ENCODE results near the gene PPT2. TPM values are rescaled to one million over a fixed set of nuclear protein-coding genes. Genes with fewer than 3 reads are reported as not detected.
A peak's percentile ranks its signal among the peaks of the same experiment; 100 is the strongest.

PPT2 gene
- polyA plus RNA-seq, 2 donors: 20.7 to 21.6 TPM

DNA sequence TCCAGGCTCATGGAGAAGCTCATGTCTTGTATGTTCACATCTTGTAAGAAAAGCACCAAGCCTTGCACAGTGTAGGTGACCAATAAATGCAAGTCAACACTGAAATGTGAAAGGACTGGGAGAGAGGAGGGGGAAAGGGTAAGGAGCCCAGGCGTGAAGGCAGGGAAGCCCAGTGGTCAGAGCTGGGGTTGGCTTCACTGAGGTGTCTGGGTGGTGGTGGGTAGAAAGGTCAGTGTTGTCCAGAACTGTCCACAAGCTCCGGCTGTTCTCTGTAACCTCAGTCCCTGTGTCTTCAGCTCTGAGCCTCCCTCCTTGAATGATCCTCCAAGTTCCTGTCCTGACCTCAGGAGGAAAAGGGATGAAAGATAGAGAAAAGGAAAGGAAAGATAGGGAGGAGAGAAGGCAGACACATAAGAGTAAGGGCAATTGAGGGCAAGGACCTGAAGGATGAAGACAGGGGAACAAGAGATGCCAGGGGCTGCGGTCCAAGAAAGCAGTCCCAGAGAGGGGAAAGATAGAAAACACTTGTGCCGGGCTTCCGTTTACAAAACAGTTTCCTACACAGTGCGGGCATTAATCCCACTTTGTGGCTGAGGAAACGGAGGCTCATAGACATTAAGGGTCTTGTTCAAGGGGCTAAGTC is 42.4 kb upstream of the PPT2 start:
- Histone ChIP-seq H3K36me3 (ENCODE audit: control insufficient read depth in 2 of 2, insufficient read depth in 2 of 2, low read length in 1 of 2) (peaks cover 11 to 19% of the 10 kb centered on the region in 2 donors), H3K4me1 (ENCODE audit: control insufficient read depth in 2 of 2, insufficient read depth in 2 of 2, low read length in 1 of 2) (peaks cover 9 to 16% of the 10 kb centered on the region in 2 donors), H3K27ac (ENCODE audit: low read depth in 2 of 2, low read length in 1 of 2) (peak overlapping the region; percentile 3 to 8), H3K4me3 (ENCODE audit: low read depth in 1 of 2, low read length in 2 of 2) (no peak overlapping the region), H3K27me3 (ENCODE audit: control insufficient read depth in 1 of 2, insufficient read depth in 2 of 2, low read length in 2 of 2) (no peaks in the 10 kb centered on the region), H3K9me3 (ENCODE audit: control insufficient read depth in 2 of 2, insufficient read depth in 1 of 2, low read depth in 1 of 2, low read length in 1 of 2) (no peaks in the 10 kb centered on the region)
- 53 to 65% methylated on average over 7 of the region's 7 CpGs for WGBS, 2 donors

GRCh38 chr6:32112431-32112980 is 41.4 kb upstream of the PPT2 start:
- WGBS, 2 donors: 51 to 52% methylated on average over 9 of the region's 9 CpGs
- Histone ChIP-seq H3K27ac (ENCODE audit: low read depth in 2 of 2, low read length in 1 of 2) (peak overlapping the region in 1 of 2 donors; percentile 8), H3K4me1 (ENCODE audit: control insufficient read depth in 2 of 2, insufficient read depth in 2 of 2, low read length in 1 of 2) (peaks cover 9 to 16% of the 10 kb centered on the region in 2 donors), H3K4me3 (ENCODE audit: low read depth in 1 of 2, low read length in 2 of 2) (no peak overlapping the region), H3K9me3 (ENCODE audit: control insufficient read depth in 2 of 2, insufficient read depth in 1 of 2, low read depth in 1 of 2, low read length in 1 of 2) (no peaks in the 10 kb centered on the region), H3K27me3 (ENCODE audit: control insufficient read depth in 1 of 2, insufficient read depth in 2 of 2, low read length in 2 of 2) (no peaks in the 10 kb centered on the region), H3K36me3 (ENCODE audit: control insufficient read depth in 2 of 2, insufficient read depth in 2 of 2, low read length in 1 of 2) (peaks cover 11 to 29% of the 10 kb centered on the region in 2 donors)

GRCh38 chr6:32113386-32114352 is 40.3 kb upstream of the PPT2 start:
- peaks cover 6 to 16% of the 10 kb centered on the region in 2 donors for H3K4me1 ChIP-seq (ENCODE audit: control insufficient read depth in 2 of 2, insufficient read depth in 2 of 2, low read length in 1 of 2)

DNA sequence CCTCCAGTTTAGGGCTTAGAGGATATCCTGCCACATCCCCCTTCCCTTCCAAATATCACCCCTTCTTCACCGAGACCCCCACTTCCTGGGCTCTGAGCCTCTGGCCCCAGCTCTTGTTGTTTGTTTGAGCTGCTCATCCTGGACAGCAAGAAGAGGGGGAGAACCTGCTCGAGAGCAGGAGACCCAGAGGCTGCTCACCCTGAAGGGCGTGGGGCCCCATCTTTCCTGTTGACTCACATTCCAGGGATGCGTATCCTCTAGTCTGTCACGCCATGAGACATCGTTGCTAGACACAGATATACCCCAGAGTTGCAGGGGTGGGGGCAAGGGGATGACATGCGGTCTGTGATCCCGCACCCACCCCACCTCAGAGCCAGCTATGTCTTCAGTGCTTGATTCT is 39.1 kb upstream of the PPT2 start:
- 63 to 67% methylated on average over 8 of the region's 8 CpGs for WGBS, 2 donors
- Histone ChIP-seq H3K9me3 (ENCODE audit: control insufficient read depth in 2 of 2, insufficient read depth in 1 of 2, low read depth in 1 of 2, low read length in 1 of 2) (no peaks in the 10 kb centered on the region), H3K27me3 (ENCODE audit: control insufficient read depth in 1 of 2, insufficient read depth in 2 of 2, low read length in 2 of 2) (no peaks in the 10 kb centered on the region), H3K36me3 (ENCODE audit: control insufficient read depth in 2 of 2, insufficient read depth in 2 of 2, low read length in 1 of 2) (peaks cover 14 to 40% of the 10 kb centered on the region in 2 donors), H3K4me3 (ENCODE audit: low read depth in 1 of 2, low read length in 2 of 2) (no peak overlapping the region), H3K4me1 (ENCODE audit: control insufficient read depth in 2 of 2, insufficient read depth in 2 of 2, low read length in 1 of 2) (peaks cover 6 to 11% of the 10 kb centered on the region in 2 donors), H3K27ac (ENCODE audit: low read depth in 2 of 2, low read length in 1 of 2) (peak overlapping the region; percentile 50 to 56)

More at GRCh38 chr6:32113386-32114352, 40.3 kb upstream of the PPT2 start:
- WGBS, 2 donors: 65 to 72% methylated on average over 9 of the region's 9 CpGs
- H3K4me3 ChIP-seq (ENCODE audit: low read depth in 1 of 2, low read length in 2 of 2): no peak overlapping the region
- H3K27me3 ChIP-seq (ENCODE audit: control insufficient read depth in 1 of 2, insufficient read depth in 2 of 2, low read length in 2 of 2): no peaks in the 10 kb centered on the region
- H3K27ac ChIP-seq (ENCODE audit: low read depth in 2 of 2, low read length in 1 of 2): peak overlapping the region; percentile 44 to 64
- H3K9me3 ChIP-seq (ENCODE audit: control insufficient read depth in 2 of 2, insufficient read depth in 1 of 2, low read depth in 1 of 2, low read length in 1 of 2): no peaks in the 10 kb centered on the region
- peaks cover 11 to 38% of the 10 kb centered on the region in 2 donors for H3K36me3 ChIP-seq (ENCODE audit: control insufficient read depth in 2 of 2, insufficient read depth in 2 of 2, low read length in 1 of 2)

DNA sequence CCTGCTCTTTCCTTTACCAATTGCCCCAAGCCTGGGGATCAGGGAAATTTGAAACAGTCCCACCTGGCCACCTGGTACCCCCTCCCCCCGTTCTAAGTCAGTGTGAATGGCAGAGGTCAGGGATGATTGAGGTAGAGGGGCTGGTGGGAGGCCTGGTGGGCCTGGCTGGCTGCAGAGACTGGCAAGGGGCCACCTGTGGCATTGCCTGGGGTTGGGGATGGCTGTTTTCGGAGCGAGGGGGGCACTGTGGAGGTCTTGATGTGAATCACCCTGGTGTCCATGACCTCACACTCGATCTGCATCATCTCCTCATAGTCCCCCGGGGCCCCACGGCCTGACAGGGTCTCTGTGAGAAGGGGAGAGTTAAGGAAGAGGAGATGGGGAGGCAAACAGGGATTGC is 38.3 kb upstream of the PPT2 start:
- H3K36me3 ChIP-seq (ENCODE audit: control insufficient read depth in 2 of 2, insufficient read depth in 2 of 2, low read length in 1 of 2): peaks cover 17 to 45% of the 10 kb centered on the region in 2 donors
- WGBS, 2 donors: 85 to 94% methylated on average over 6 of the region's 6 CpGs
- H3K9me3 ChIP-seq (ENCODE audit: control insufficient read depth in 2 of 2, insufficient read depth in 1 of 2, low read depth in 1 of 2, low read length in 1 of 2): no peaks in the 10 kb centered on the region
- peak overlapping the region; percentile 5 to 6 for H3K27ac ChIP-seq (ENCODE audit: low read depth in 2 of 2, low read length in 1 of 2)
- H3K4me1 ChIP-seq (ENCODE audit: control insufficient read depth in 2 of 2, insufficient read depth in 2 of 2, low read length in 1 of 2): peaks cover 6 to 7% of the 10 kb centered on the region in 2 donors
- H3K27me3 ChIP-seq (ENCODE audit: control insufficient read depth in 1 of 2, insufficient read depth in 2 of 2, low read length in 2 of 2): no peaks in the 10 kb centered on the region
- H3K4me3 ChIP-seq (ENCODE audit: low read depth in 1 of 2, low read length in 2 of 2): no peak overlapping the region

DNA sequence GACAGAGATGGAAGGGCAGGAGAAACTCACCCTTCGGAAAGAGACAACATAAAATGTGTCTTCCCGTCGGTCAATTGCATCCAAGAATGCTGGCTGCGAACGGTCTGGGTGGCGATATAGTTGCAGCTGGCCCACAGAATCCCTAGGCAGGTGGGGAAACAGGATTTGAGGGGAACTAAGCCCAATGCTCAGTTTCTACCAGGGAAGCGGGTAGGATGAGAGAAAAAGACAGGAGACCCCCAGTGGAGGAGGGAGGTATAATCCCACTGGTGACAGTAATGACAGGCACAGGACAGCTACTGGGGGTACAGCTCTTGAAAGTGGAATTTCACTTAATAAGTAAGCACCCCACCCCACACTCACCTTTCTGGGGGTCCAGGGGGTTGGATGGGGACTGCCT is 37.3 kb upstream of the PPT2 start:
- H3K27ac ChIP-seq (ENCODE audit: low read depth in 2 of 2, low read length in 1 of 2): no peak overlapping the region
- peaks cover 5 to 6% of the 10 kb centered on the region in 2 donors for H3K4me1 ChIP-seq (ENCODE audit: control insufficient read depth in 2 of 2, insufficient read depth in 2 of 2, low read length in 1 of 2)
- H3K27me3 ChIP-seq (ENCODE audit: control insufficient read depth in 1 of 2, insufficient read depth in 2 of 2, low read length in 2 of 2): no peaks in the 10 kb centered on the region
- H3K36me3 ChIP-seq (ENCODE audit: control insufficient read depth in 2 of 2, insufficient read depth in 2 of 2, low read length in 1 of 2): peaks cover 21 to 51% of the 10 kb centered on the region in 2 donors
- no peaks in the 10 kb centered on the region for H3K9me3 ChIP-seq (ENCODE audit: control insufficient read depth in 2 of 2, insufficient read depth in 1 of 2, low read depth in 1 of 2, low read length in 1 of 2)
- 88 to 91% methylated on average over 7 of the region's 7 CpGs for WGBS, 2 donors
- H3K4me3 ChIP-seq (ENCODE audit: low read depth in 1 of 2, low read length in 2 of 2): no peak overlapping the region

DNA sequence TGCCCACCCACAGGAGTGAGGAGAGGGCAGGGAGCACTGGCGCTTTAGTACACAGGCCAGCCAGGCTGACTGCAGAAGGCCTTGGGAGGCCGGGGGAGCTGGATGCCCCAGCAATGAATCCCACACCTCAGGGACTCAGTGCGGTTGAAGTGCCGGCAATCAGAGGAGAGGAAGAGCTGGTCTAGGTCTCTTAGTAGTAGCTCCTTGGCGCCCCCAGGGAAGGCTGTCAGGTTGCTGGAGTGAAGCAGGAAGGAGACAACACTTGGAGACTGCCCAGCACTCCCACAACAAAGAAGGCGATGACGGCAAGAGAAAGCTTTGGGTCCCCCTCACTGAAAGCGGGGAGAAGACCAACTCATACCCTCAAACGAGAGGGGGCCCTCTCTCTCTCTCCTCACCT is 36.5 kb upstream of the PPT2 start:
- Histone ChIP-seq H3K36me3 (ENCODE audit: control insufficient read depth in 2 of 2, insufficient read depth in 2 of 2, low read length in 1 of 2) (peaks cover 21 to 57% of the 10 kb centered on the region in 2 donors), H3K4me1 (ENCODE audit: control insufficient read depth in 2 of 2, insufficient read depth in 2 of 2, low read length in 1 of 2) (peaks cover 5 to 6% of the 10 kb centered on the region in 2 donors), H3K4me3 (ENCODE audit: low read depth in 1 of 2, low read length in 2 of 2) (no peak overlapping the region), H3K9me3 (ENCODE audit: control insufficient read depth in 2 of 2, insufficient read depth in 1 of 2, low read depth in 1 of 2, low read length in 1 of 2) (no peaks in the 10 kb centered on the region), H3K27me3 (ENCODE audit: control insufficient read depth in 1 of 2, insufficient read depth in 2 of 2, low read length in 2 of 2) (no peaks in the 10 kb centered on the region), H3K27ac (ENCODE audit: low read depth in 2 of 2, low read length in 1 of 2) (no peak overlapping the region)
- 88 to 90% methylated on average over 9 of the region's 9 CpGs for WGBS, 2 donors

GRCh38 chr6:32118782-32119628 is 34.9 kb upstream of the PPT2 start:
- Histone ChIP-seq H3K4me3 (ENCODE audit: low read depth in 1 of 2, low read length in 2 of 2) (no peak overlapping the region), H3K36me3 (ENCODE audit: control insufficient read depth in 2 of 2, insufficient read depth in 2 of 2, low read length in 1 of 2) (peaks cover 23 to 54% of the 10 kb centered on the region in 2 donors), H3K27ac (ENCODE audit: low read depth in 2 of 2, low read length in 1 of 2) (peak overlapping the region; percentile 52 to 70), H3K9me3 (ENCODE audit: control insufficient read depth in 2 of 2, insufficient read depth in 1 of 2, low read depth in 1 of 2, low read length in 1 of 2) (no peaks in the 10 kb centered on the region), H3K4me1 (ENCODE audit: control insufficient read depth in 2 of 2, insufficient read depth in 2 of 2, low read length in 1 of 2) (peaks cover 0 to 6% of the 10 kb centered on the region in 2 donors), H3K27me3 (ENCODE audit: control insufficient read depth in 1 of 2, insufficient read depth in 2 of 2, low read length in 2 of 2) (no peaks in the 10 kb centered on the region)
- 16 to 25% methylated on average over 17 of the region's 17 CpGs for WGBS, 2 donors
